Stimulated activated naive CD4-positive, alpha-beta T cell (primary cell): ENCODE data around the gene KCNAB3.
"Not testable (repeated sequence)": the region's sequence is repeated elsewhere in the genome, so short reads cannot be mapped to it uniquely, and the experiment has no call there.

Experiments used
- DNase-seq, 6 experiments: peaks; one replicate each; lab custom pipeline; 2025; lab: John Stamatoyannopoulos, UW

Gene KCNAB3

DNA sequence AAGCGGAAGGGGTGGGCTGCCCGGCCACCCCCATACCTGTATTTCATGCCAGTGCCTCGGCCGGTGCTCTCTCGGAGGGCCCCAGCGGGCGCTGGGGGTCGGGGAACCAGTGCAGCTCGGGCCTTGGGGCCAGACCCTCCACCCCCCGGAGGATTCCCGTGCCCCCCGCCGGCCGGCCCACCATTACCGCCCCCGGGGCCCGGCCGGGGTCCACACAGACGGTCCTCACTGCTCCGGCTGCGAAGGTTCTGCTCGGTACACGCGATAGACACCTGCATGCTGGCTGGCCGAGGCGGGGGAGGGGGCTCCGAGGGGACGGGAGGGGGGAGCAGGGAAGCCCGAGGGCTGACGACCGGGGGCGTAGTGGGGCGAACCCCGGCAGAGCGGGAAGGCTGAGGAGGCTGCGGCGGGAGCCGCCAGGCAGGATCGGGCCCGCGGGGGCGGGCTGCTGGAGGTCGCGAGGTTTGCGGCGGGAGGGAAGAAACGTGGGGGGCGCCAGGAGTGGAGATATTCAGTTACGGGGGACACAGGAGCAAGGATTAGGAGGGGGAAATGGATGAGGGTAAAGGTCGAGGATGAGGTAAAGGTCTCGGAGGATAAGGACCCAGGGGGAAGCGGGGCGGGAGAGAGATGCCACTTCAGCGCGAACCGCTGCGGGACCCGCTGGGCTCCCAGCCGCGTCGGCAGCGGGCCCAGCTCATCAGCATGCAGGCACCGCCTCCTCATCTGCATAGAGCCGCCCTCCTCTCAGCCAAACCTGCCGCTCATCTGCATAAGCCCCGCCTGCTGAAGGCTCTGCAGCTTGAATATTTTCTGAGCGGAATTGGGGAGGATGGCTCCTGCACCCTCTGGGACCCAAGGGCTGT lies at the start of gene KCNAB3:
KCNAB3 (minus strand) TSS at position 699 of the 866 bp plus-strand sequence; CDS start at position 278, 421 bp downstream.
- peak in 5 of 6 experiments; percentile 10 to 33 (median 13) for DNase-seq

DNA sequence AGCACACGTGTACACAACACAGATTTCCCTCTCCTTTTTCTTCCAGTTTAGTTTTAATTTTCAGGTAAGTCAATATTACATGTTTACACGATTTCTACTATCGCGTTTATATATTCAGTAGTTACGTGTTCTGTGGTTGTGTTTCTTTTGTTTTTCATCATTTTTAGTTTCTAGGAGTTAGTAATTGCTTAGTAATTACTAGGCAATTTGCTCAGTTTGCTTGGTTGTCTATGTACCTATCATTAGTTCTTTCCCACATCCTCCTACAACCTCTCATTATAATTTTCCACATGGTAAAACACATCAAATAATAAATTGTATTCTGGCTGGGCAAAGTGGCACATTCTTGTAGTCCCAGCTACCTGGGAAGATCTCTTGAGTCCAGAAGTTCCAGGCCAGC lies 48.1 kb upstream of the KCNAB3 start:
- no peak for DNase-seq

DNA sequence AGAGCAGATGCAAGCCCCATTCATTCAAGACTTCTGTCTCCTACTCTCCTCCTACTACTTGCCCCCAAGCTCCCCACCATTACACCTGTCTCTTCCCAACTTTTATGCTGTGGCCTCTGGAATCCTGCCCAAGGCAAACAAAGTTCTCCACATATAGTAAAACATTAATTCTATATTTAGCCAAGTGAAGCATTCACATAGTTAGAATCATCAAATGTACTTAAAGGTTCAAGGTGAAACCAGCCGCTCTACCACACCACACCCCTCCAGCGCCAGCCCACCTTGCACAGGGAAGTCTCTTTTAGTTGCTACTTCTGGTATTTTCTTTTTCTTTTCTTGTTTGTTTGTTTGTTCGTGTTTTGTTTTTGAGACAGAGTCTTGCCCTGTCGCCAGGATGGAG lies 47.4 kb upstream of the KCNAB3 start:
- no peak for DNase-seq

DNA sequence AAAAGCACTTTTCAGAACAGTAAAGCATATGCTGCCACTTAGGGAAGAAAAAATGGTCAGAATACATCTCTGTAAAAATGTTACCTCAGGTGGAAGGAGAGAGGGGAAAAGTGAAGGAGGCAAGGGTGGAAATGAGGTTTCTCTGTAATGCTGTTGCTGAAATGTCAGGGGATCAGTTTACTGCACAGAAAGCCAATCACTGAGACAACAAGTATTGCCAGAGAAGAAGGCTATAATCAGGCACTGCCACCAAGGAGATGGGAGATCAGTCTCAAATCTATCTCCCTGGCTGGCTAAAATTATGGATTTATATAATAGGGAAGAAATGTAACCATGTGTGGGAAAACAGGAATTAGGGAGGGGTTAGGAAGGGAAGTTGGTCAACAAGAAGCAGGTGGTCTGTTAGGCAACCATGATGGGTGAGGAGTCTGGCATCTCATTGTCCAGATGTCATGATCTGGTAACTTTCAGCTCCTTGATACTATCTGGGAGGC lies 45.0 kb upstream of the KCNAB3 start:
- no peak for DNase-seq

DNA sequence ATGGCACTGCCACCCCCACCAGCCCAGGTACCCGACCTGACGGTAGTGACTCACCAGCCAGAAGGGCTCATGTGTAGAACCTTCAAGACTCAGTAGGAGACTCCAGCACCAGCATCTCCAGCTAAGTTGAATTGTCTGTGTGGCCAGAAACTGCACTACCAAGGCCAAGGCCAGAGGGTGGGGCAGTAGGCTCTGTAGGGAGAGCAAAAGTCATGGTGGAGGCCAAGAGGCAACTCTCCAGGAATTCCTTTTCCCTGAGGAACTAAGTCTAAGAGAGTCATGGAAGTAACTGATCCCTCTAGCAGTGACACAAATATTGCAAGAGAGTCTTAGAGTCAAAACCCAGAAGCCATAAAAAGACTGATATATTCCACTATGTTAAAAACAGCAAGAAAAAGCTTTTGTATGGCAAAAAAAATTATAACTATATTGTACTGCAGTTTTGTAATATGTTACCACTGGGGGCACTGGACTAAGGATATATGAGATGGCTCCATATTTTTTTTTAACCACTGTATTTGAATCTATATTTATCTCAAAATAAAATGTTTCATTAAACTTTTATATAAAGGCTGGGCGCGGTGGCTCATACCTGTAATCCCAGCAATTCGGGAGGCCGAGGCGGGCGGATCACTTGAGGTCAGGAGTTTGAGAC lies 42.6 kb upstream of the KCNAB3 start:
- no peak for DNase-seq

DNA sequence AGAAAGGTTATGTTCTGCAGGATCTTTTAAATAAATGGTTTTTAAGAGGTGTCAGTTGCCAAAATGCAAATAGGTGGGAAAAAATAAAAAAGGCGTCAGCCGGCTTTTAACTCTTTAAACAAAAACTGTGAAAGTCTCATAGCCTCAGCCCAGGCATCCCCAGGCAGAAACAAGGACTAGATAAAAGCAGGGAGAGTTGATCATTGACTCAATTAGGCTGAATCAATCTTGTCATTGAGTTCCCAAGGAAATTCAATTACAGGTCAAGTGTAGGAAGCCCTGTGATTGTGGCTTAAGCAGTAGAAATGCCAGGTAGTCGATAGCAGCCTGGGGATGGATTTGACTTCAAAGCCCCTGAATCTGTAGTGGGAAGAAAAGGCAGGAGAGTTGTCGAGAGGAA lies 42.0 kb upstream of the KCNAB3 start:
- DNase-seq = no peak

DNA sequence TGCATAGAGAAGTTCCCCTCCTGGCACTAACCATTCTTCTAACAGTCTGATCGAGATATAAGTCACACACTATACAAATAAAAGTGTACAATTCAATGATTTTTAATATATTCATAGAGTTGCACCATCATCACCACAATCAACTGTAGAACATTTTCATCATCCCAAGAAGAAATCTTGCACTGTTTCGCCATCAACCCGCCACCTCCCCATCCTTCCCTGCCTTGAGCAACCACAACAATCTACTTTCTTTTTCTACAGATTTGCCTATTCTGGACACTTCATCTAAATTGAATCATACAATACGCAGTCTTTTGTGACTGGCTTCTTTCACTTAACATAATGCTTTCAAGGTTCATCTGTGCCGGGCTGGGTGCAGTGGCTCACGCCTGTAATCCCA lies 39.8 kb upstream of the KCNAB3 start:
- no peak for DNase-seq

DNA sequence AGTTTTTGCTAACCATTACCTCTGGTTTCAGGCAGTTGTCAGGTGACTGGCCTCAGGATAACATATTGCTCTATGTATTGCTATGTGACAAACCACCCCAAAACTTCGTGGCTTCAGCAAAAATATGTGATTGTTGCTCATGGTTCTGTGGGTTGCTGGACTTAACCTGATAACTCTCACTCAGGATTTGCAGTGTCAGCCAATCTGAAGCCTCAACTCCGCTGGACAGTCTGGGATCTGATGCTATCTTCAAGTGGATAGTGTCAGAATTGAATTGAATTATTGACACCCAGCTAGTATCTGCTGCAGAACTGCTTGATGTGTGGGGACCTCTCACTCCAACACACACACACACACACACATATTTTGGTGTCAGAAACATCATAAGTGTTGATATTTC lies 38.1 kb upstream of the KCNAB3 start:
- no peak for DNase-seq

DNA sequence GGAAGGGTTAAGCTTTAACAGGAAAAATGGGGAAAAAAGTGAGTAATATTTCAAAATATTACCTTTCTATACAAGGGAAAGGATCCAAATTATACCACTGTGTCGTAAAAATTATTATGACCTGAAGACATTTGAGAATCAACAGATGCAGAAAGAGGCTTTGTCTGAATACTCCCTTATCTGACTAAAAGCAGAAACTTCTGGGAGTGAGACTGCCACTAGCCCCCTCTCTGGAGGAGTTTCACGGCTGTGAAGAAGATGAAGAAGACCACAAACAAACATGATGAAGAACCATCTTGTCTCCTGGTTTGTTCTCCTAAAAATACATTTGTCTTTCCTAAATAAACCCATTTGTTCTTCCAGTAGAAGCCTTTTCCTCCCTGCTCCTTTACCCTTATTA lies 31.8 kb upstream of the KCNAB3 start:
- DNase-seq = no peak

DNA sequence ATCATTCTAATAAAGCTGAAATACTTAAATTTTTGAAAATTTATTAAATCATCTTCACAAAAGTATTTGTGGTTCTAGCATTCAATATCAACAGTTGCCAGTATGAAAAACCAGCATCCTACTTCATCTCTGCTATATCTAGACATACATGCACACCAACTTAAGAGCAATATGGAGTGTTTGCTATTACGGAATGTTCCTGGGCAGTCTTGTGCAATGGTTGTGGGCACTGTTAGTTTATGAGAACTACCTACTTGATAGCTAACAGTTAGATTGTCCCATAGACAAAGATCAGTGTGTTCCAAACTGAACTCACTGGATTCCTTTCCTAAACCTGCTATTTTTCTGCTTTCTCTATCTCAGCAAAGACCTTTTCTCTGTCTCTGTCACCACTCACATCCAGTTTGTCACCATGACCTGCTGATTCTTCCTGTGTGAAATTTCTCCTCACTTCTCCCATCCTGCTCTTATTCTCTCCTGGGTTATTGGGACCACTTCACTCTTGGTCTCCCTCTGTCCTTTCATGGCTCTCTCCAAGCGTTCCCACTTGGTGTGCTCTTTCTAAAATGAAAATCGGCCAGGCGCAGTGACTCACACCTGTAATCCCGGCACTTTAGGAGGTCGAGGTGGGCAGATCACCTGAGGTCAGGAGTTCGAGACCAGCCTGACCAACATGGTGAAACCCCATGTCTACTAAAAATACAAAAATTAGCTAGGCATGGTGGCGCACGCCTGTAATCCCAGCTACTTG lies 30.0 kb upstream of the KCNAB3 start:
- DNase-seq = no peak

DNA sequence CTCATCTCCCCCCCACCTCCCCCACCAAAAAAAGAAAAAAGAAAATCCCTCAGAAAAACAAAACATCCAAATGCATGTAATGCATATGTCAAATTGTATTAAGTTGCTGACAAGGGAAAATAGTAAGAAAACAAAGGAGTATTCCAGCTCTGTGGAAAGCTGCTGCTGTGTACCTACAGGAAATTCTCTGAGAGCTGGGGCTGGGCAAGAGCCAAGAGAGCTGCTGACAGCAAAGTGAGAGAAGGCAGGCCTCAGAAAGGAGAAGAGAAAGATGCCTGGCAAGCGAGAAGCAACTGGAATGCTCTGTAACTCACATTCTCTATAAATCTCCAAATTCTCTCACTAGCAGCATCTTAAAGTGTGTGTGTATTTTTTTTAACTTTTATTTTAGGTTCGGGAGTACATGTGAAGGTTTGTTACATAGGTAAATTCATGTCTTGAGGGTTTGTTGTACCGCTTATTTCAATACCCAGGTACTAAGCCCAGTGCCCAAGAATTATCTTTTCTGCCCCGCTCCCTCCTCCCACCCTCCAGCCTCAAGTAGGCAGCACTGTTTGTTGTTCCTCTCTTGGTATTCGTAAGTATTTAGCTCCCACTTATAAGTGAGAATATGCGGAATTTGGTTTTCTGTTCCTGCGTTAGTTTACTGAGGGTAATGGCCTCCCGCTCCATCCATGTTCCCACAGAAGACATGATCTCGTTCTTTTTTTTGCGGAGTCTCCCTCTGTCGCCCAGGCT lies 26.7 kb upstream of the KCNAB3 start:
- DNase-seq = no peak

DNA sequence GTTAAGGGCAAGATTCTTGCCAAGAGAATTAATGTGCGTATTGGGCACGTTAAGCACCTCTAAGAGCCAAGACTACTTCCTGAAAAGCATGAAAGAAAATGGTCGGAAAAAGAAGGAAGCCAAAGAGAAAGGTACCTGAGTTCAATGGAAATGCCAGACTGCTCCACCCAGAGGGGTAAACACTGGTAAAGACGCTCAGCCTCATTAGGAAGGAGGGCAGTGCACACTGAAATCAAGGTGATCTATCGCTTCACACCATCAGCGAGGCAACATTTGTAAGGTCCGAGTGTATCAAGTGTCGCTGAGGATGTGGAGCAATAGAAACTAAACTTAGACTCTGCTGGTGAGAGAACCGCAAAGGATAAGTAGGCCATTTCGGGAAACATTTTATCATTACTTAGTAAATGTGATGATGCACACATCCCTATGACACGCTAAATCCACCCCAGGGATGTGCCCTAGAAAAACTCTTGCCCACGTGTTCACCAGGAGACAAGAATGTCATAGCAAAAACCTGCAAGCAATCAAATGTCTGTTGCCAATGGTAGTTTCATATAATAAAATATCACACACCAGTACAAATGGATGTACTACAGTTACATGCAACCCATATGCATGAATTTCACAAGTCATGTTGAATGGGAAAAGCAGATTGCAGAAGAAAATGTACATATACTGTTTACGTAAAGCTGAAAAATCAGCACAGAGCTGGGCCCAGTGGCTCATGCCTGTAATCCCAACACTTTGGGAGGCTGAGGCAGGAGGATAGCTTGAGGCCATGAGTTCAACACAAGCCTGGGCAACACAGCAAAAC lies 26.0 kb upstream of the KCNAB3 start:
- DNase-seq = no peak

DNA sequence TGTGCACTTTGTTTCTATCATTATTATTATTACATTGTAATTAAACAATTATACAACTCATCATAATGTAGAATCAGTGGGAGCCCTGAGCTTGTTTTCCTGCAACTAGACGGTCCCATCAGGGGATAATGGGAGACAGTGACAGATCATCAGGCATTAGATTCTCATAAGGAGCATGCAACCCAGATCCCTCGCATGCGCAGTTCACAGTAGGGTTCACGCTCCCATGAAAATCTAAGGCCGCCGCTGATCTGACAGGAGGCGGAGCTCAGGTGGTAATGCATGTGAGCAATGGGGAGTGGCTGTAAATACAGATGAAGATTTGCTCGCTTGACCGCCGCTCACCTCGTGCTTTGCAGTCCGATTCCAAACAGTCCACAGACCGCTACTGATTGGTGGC lies 23.6 kb upstream of the KCNAB3 start:
- not testable (repeated sequence) for DNase-seq

DNA sequence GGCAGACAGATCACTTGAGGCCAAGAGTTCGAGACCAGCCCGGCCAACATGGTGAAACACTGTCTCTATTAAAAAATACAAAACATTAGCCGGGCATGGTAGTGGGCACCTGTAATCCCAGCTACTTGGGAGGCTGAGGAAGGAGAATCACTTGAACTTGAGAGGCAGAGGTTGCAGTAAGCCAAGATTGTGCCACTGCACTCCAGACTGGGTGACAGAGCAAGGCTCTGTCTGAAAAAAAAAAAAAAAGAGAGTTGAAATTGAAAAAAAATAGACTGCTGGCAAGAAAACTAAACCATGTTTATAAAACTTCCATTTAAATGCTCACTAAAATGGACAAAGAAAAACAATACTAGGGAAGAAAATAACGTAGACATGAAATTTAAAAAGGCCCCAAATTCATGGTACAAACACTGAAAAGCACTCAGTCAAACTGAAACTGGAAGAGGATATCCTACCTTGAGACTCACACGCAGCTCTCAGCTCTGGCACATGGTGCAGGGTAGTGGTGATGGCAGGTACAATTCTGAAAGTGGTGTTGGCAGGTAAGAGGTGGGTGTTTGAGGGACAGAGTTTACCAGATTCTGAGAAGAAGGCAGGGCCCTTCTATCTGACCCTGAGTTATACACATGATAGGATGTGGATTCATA lies 21.6 kb upstream of the KCNAB3 start:
- DNase-seq = peak in 2 of 6 experiments; percentile 3

DNA sequence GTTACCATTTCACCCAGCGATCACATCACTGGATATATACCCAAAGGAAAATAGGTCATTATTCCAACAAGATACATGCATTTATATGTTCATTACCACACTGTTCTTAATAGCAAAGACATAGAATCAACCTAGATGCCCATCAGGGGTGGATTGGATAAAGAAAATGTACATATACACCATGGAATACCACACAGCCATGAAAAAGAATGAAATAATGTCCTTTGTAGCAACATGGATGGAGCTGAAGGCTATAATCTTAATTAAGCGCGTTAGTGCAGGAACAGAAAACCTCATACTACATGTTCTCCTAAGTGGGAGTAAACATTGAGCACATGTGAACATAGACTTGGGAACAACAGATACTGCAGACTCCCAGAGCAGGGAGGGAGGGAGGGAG lies 20.9 kb upstream of the KCNAB3 start:
- DNase-seq = no peak

DNA sequence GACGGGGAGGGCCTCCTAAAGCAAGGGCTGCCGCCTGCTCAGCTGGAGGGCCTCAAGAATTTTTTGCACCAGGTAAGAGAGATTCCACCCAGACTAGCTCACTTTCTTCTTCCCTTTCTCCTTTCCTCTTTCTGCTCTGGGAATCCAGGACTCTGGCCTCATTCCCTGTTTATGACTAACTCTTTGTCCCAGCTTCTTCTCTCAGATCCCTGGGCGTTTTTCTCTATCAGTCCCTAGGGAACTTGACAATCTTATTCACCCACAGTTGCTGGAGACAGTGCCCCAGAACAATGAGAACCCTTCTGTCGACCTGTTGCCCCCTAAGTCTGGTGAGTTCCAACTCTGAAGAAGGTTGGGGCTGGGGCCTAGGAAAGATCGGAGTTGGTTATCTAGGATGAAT lies 18.0 kb upstream of the KCNAB3 start:
- no peak for DNase-seq

DNA sequence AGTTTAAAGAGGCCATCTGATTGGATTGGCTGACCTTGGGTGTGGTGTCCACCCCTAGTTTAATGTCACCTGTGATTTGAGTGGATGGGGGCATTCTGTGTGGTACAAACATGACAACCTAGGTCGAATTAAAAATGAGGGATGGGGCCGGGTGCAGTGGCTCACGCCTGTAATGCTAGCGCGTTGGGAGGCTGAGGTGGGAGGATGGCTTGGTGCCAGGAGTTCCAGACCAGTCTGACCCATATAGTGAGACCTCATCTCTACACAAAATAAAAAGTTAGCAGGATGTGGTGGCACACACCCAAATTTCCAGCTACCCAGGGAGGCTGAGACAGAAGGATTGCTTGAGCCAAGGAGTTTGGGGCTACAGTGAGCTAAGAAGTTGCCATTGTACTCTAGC lies 16.8 kb upstream of the KCNAB3 start:
- no peak for DNase-seq

DNA sequence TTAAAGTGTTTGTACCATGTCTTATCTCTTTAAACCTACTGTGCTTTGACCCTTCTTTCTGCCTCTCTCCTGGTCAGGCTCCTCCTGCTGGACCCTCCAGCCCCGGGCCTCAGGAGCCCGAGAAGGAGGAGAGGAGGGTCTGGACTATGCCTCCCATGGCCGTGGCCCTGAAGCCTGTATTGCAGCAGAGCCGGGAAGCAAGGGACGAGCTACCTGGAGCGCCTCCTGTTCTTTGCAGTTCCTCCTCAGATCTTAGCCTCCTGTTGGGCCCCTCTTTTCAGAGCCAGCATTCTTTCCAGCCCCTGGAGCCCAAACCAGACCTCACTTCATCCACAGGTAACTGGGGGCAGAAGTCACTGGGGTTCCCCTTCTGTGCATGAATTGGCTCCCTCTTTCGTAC lies 16.0 kb upstream of the KCNAB3 start:
- no peak for DNase-seq

DNA sequence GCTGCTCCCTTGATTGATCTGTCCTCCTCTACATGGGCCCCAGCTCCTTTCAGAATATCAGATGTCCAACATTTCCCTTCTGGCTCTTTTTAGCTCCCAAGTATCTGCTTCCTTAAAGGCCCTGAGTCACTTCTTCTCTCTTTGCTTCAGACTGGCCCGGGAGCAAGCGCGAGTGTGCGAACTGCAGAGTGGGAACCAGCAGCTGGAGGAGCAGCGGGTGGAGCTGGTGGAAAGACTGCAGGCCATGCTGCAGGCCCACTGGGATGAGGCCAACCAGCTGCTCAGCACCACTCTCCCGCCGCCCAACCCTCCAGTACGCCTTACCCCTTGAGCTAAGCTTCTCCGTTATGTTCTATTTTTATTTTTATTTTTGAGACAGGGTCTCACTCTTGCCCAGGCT lies 14.7 kb upstream of the KCNAB3 start:
- DNase-seq = no peak

DNA sequence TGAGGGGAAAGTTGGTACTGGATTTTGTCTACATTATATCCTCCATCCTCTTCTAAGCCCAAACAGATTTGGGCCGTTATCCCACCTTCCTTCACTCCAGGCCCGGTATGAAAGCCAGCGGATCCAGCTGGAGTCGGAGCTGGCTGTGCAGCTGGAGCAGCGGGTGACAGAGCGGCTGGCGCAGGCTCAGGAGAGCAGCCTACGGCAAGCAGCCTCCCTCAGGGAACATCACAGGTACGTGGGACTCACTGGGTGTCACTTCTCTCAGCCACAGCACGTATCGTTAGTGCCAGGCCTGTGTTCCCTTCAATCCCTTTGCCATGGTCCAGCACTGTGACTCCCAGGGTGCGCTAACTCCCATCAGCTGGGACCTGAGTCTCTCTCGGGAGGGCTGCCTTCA lies 13.6 kb upstream of the KCNAB3 start:
- no peak for DNase-seq

DNA sequence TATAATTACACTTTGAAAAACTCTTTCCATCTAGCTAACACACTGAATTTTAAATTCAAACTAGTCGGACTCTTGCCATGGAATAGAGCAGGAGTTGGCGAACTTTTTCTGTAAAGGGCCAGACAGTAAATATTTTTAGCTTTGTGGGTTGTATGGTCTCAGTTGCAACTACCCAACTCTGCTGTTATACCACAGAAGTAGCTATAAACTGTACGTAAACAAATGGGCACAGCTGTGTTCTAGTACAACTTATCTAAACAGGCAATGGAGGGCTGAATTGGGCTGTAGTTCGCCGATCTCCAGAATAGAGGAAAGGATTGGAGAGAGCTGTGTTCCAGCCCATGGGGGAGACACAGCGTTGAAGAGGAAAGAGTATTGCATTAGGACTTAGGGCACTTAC lies 11.1 kb upstream of the KCNAB3 start:
- DNase-seq = no peak
